SK-N-SH (cell line): ENCODE results near the gene PPTC7. TPM values are rescaled to one million over a fixed set of nuclear protein-coding genes. Genes with fewer than 3 reads are reported as not detected.

Experiments
- CTCF ChIA-PET: fragments of 300-600, 350-600 bp; formaldehyde crosslinking; extraction: SDS; loops from one replicate; lab custom pipeline; 2021; lab: Yijun Ruan, JAX
- POLR2A ChIA-PET: fragments of 350-600 bp; sonication (Branson Sonifier 250); formaldehyde crosslinking; extraction: SDS; loops from one replicate; lab custom pipeline; 2020; ENCODE audit warnings: antibody characterized with exemption, inconsistent platforms; lab: Yijun Ruan, JAX
- DNase-seq: peaks from one replicate; pipeline ENCODE4 v3.0.0; 2012
- H2AFZ ChIP-seq: fragments of 200-600 bp; sonication (generic); 2 replicates; pipeline ENCODE4 v1.8.1; 2016; ENCODE audit warnings: antibody characterized with exemption, mild to moderate bottlenecking, low read depth
- H3F3A ChIP-seq: fragments of 200-600 bp; sonication (generic); replicated peaks from 2 replicates; pipeline ENCODE3; 2016; ENCODE audit warnings: antibody characterized with exemption, mild to moderate bottlenecking; ENCODE audit not compliant: insufficient read depth
- H3K27ac ChIP-seq, 2 experiments: fragments of 200-500 bp in 1 of 2; fragments of 200-600 bp in 1 of 2; sonication (Bioruptor generic) in 1 of 2; sonication (generic), shearing (Covaris generic) in 1 of 2; 2 replicates each; pipeline versions ENCODE4 v1.5.1 to v1.6.1; 2014 to 2016; ENCODE audit warnings: low read depth in 2 of 2, inconsistent platforms in 1 of 2, low read length in 1 of 2, mild to moderate bottlenecking in 1 of 2, mixed read lengths in 1 of 2
- H3K27me3 ChIP-seq: fragments of 200-600 bp; sonication (generic), shearing (Covaris generic); 2 replicates; pipeline ENCODE4 v1.6.1; 2016; ENCODE audit warnings: mixed run types; ENCODE audit not compliant: insufficient read depth
- H3K36me3 ChIP-seq, 2 experiments: fragments of 200-500 bp in 1 of 2; fragments of 200-600 bp in 1 of 2; sonication (Bioruptor generic) in 1 of 2; sonication (generic) in 1 of 2; replicated peaks in 1 of 2; 2 replicates each; pipeline versions ENCODE3 to v1.5.1; 2014 to 2016; ENCODE audit warnings: low read length in 1 of 2, mild to moderate bottlenecking in 1 of 2; ENCODE audit not compliant: insufficient read depth in 2 of 2, control insufficient read depth in 1 of 2
- H3K4me1 ChIP-seq, 2 experiments: fragments of 200-500 bp in 1 of 2; fragments of 200-600 bp in 1 of 2; sonication (Bioruptor generic) in 1 of 2; sonication (generic), shearing (Covaris generic) in 1 of 2; 2 replicates each; pipeline versions ENCODE4 v1.5.1 to v1.6.1; 2014 to 2016; ENCODE audit warnings: low read depth in 1 of 2, low read length in 1 of 2, mixed run types in 1 of 2; ENCODE audit not compliant: insufficient read depth in 2 of 2, control insufficient read depth in 1 of 2
- H3K4me2 ChIP-seq: fragments of 200-600 bp; sonication (generic), shearing (Covaris generic); 2 replicates; pipeline ENCODE4 v1.6.1; 2017; ENCODE audit warnings: mixed run types
- H3K4me3 ChIP-seq, 2 experiments: fragments of 200-500 bp in 1 of 2; fragments of 200-600 bp in 1 of 2; sonication (Bioruptor generic) in 1 of 2; sonication (generic), shearing (Covaris generic) in 1 of 2; 2 replicates each; pipeline versions ENCODE4 v1.5.1 to v1.8.1; 2014 to 2016; ENCODE audit warnings: low read depth in 2 of 2, inconsistent platforms in 1 of 2, low read length in 1 of 2, mild to moderate bottlenecking in 1 of 2, mixed read lengths in 1 of 2, moderate library complexity in 1 of 2
- H3K79me2 ChIP-seq: fragments of 200-600 bp; sonication (generic); 2 replicates; pipeline ENCODE4 v1.8.1; 2017; ENCODE audit warnings: mild to moderate bottlenecking; ENCODE audit not compliant: insufficient read depth
- H3K9ac ChIP-seq: fragments of 200-600 bp; sonication (generic); 2 replicates; pipeline ENCODE4 v1.6.1; 2017; ENCODE audit warnings: mixed run types
- H3K9me2 ChIP-seq: fragments of 200-600 bp; sonication (generic); 2 replicates; pipeline ENCODE4 v1.6.1; 2017; ENCODE audit warnings: mixed run types
- H3K9me3 ChIP-seq: fragments of 200-600 bp; sonication (generic); 2 replicates; pipeline ENCODE4 v1.6.1; 2017; ENCODE audit warnings: mixed run types, mild to moderate bottlenecking, moderate library complexity
- H4K20me1 ChIP-seq: fragments of 200-600 bp; sonication (generic); 2 replicates; pipeline ENCODE4 v1.6.1; 2017; ENCODE audit warnings: mild to moderate bottlenecking, mixed run types; ENCODE audit not compliant: insufficient read depth
- EP300 ChIP-seq, 2 experiments: IDR thresholded peaks; 2 replicates each; pipeline versions ENCODE4 v1.4.0 to v1.6.1; 2012; ENCODE audit warnings: borderline replicate concordance in 1 of 2, low read depth in 1 of 2, low read length in 1 of 2
- EZH2phosphoT487 ChIP-seq: fragments of 200-600 bp; sonication (generic); IDR thresholded peaks from 2 replicates; pipeline ENCODE4 v1.6.1; 2017; ENCODE audit warnings: low read depth, mixed run types, mild to moderate bottlenecking, antibody characterized with exemption, moderate library complexity, borderline replicate concordance
- FOSL2 ChIP-seq: IDR thresholded peaks from 2 replicates; pipeline ENCODE4 v1.4.0; 2012; ENCODE audit warnings: low read depth, mild to moderate bottlenecking, moderate library complexity, borderline replicate concordance
- GATA2 ChIP-seq: sonication (generic); formaldehyde crosslinking; IDR thresholded peaks from 2 replicates; pipeline ENCODE4 v1.5.0; 2020; ENCODE audit warnings: mild to moderate bottlenecking, missing genetic modification reagents
- MXI1 ChIP-seq: IDR thresholded peaks from 2 replicates; pipeline ENCODE4 v1.6.1; 2012; ENCODE audit warnings: mild to moderate bottlenecking, low read depth, low read length, improper control_type of control experiment
- NRF1 ChIP-seq: IDR thresholded peaks from 2 replicates; pipeline ENCODE4 v1.6.1; 2012; ENCODE audit warnings: low read depth, mild to moderate bottlenecking, low read length
- POLR2AphosphoS5 ChIP-seq: IDR thresholded peaks from 2 replicates; pipeline ENCODE4 v1.6.1; 2012; ENCODE audit warnings: low read depth, low read length
- RFX5 ChIP-seq: IDR thresholded peaks from 2 replicates; pipeline ENCODE4 v1.6.1; 2012; ENCODE audit warnings: mild to moderate bottlenecking, improper control_type of control experiment, low read length
- RXRA ChIP-seq: IDR thresholded peaks from 2 replicates; pipeline ENCODE4 v1.4.0; 2012; ENCODE audit warnings: low read depth, mild to moderate bottlenecking, borderline replicate concordance
- SIN3A ChIP-seq: IDR thresholded peaks from 2 replicates; pipeline ENCODE4 v1.6.1; 2012; ENCODE audit warnings: low read depth, mild to moderate bottlenecking, low read length, moderate library complexity, borderline replicate concordance
- SMC3 ChIP-seq: IDR thresholded peaks from 2 replicates; pipeline ENCODE4 v1.6.1; 2012; ENCODE audit warnings: low read depth, low read length, improper control_type of control experiment
- TAF1 ChIP-seq: IDR thresholded peaks from 2 replicates; pipeline ENCODE4 v1.6.1; 2012; ENCODE audit warnings: low read depth, mild to moderate bottlenecking, low read length, moderate library complexity, borderline replicate concordance
- TCF12 ChIP-seq: IDR thresholded peaks from 2 replicates; pipeline ENCODE4 v1.4.0; 2012
- TEAD4 ChIP-seq: IDR thresholded peaks from 2 replicates; pipeline ENCODE4 v1.4.0; 2012; ENCODE audit warnings: mild to moderate bottlenecking, borderline replicate concordance; ENCODE audit not compliant: insufficient read depth
- YY1 ChIP-seq: IDR thresholded peaks from 2 replicates; pipeline ENCODE4 v1.4.0; 2012; ENCODE audit warnings: low read depth, mild to moderate bottlenecking
- WGBS: methylation state at CpG from one replicate; pipeline ENCODE4 v1.1.6; 2017; ENCODE audit warnings: low lambda C conversion rate; 5-methylcytosine and 5-hydroxymethylcytosine counted together
- polyA plus RNA-seq, 3 experiments: library from polyadenylated mRNA; depleted of rRNA; stranded (reverse); fragments of >200 nt; gene quantifications; 2 replicates each; pipeline ENCODE4 v1.2.3, GENCODE V29; 2012
- TF ChIP-seq, protein P1 (sequence below): fragments of 150-350 bp; IDR thresholded peaks from 2 replicates; pipeline ENCODE4 v1.6.1; 2016; ENCODE audit warnings: mild to moderate bottlenecking, low read depth, low read length
- TF ChIP-seq, protein P2 (sequence below): IDR thresholded peaks from 2 replicates; pipeline ENCODE4; 2012
- TF ChIP-seq, protein P3 (sequence below): IDR thresholded peaks from 2 replicates; pipeline ENCODE4 v1.4.0; 2012; ENCODE audit warnings: low read depth
- TF ChIP-seq, protein P4 (sequence below): fragments of 200-600 bp; sonication (generic); IDR thresholded peaks from 2 replicates; pipeline ENCODE4 v1.6.1; 2017; ENCODE audit warnings: antibody characterized with exemption, mild to moderate bottlenecking, moderate library complexity

Gene PPTC7
- polyA plus RNA-seq, 1 of the 3 experiments (the other 2 are of a cell fraction): 9.6 TPM

DNA sequence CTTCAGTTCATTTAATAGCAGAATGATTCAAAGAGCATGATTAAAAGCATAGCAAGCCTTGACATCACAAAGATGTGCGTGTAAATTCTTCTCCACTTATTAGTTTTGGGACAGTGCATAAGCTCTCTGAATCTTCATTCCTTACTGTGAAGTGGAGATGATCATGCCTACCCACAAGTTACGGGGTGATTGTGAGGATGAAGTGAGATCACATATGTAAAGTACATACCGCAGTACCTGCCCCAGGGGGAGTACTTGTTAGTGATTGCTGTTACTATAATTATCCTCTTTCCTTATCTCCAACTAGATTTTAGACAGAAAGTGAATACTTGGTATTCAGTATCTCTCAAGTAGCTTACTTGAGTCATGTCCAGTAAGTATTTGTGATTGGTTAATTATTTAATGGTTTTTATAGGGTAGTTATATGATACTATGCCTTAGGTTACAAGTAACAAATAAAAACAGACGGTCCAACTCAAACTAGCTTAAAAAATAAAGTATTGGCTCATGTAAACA, 75.0 kb downstream of the PPTC7 start:
- 91% methylated on average over 4 of the region's 4 CpGs for WGBS

More for the DNA sequence above, 75.0 kb downstream of the PPTC7 start:
- ChIA-PET POLR2A (no interaction called here), CTCF (interaction anchor here (0.8 to 3.0 kb wide), 4 partner anchors 39 to 380 kb away, joined by 3 to 20 read pairs (median 4); partner anchors contain the start of gene FAM216A)
- Histone ChIP-seq H3K9me2 (no peaks in the 10 kb centered on the region), H3K79me2 (no peaks in the 10 kb centered on the region), H2AFZ (no peak overlapping the region), H3K27me3 (no peaks in the 10 kb centered on the region), H3K27ac (no peak overlapping the region), H3K4me3 (no peak overlapping the region), H3K4me1 (no peaks in the 10 kb centered on the region), H3K9me3 (no peaks in the 10 kb centered on the region), H4K20me1 (no peaks in the 10 kb centered on the region), H3K9ac (no peak overlapping the region), H3F3A (peaks cover 7% of the 10 kb centered on the region), H3K4me2 (no peak overlapping the region), H3K36me3 (no peaks in the 10 kb centered on the region)
- no peak for TF ChIP-seq SMC3
- no peak for TF ChIP-seq TAF1
- no peak for TF ChIP-seq GATA2 (CRISPR knock-in tag)
- TF ChIP-seq SIN3A: no peak
- no peak for TF ChIP-seq POLR2AphosphoS5
- TF ChIP-seq TEAD4: no peak
- no peak for TF ChIP-seq TCF12
- no peak for TF ChIP-seq RFX5
- TF ChIP-seq, protein P1, sequence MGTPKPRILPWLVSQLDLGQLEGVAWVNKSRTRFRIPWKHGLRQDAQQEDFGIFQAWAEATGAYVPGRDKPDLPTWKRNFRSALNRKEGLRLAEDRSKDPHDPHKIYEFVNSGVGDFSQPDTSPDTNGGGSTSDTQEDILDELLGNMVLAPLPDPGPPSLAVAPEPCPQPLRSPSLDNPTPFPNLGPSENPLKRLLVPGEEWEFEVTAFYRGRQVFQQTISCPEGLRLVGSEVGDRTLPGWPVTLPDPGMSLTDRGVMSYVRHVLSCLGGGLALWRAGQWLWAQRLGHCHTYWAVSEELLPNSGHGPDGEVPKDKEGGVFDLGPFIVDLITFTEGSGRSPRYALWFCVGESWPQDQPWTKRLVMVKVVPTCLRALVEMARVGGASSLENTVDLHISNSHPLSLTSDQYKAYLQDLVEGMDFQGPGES: no peak
- TF ChIP-seq RXRA: no peak
- TF ChIP-seq MXI1: no peak
- TF ChIP-seq, protein P2, sequence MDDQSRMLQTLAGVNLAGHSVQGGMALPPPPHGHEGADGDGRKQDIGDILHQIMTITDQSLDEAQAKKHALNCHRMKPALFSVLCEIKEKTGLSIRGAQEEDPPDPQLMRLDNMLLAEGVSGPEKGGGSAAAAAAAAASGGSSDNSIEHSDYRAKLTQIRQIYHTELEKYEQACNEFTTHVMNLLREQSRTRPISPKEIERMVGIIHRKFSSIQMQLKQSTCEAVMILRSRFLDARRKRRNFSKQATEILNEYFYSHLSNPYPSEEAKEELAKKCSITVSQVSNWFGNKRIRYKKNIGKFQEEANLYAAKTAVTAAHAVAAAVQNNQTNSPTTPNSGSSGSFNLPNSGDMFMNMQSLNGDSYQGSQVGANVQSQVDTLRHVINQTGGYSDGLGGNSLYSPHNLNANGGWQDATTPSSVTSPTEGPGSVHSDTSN: no peak
- TF ChIP-seq EZH2phosphoT487: no peak
- TF ChIP-seq NRF1: no peak
- TF ChIP-seq FOSL2: no peak
- no peak for TF ChIP-seq YY1
- TF ChIP-seq, protein P3, sequence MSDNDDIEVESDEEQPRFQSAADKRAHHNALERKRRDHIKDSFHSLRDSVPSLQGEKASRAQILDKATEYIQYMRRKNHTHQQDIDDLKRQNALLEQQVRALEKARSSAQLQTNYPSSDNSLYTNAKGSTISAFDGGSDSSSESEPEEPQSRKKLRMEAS: no peak
- no peak for TF ChIP-seq EP300 (IDR thresholded peaks at IDR 0.05; ENCODE audit: borderline replicate concordance in 1 of 2, low read depth in 1 of 2, low read length in 1 of 2)
- TF ChIP-seq, protein P4, sequence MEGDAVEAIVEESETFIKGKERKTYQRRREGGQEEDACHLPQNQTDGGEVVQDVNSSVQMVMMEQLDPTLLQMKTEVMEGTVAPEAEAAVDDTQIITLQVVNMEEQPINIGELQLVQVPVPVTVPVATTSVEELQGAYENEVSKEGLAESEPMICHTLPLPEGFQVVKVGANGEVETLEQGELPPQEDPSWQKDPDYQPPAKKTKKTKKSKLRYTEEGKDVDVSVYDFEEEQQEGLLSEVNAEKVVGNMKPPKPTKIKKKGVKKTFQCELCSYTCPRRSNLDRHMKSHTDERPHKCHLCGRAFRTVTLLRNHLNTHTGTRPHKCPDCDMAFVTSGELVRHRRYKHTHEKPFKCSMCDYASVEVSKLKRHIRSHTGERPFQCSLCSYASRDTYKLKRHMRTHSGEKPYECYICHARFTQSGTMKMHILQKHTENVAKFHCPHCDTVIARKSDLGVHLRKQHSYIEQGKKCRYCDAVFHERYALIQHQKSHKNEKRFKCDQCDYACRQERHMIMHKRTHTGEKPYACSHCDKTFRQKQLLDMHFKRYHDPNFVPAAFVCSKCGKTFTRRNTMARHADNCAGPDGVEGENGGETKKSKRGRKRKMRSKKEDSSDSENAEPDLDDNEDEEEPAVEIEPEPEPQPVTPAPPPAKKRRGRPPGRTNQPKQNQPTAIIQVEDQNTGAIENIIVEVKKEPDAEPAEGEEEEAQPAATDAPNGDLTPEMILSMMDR: no peak
- no peak for DNase-seq
